ENCODE data around the gene RNF4. TPM values are rescaled to one million over a fixed set of nuclear protein-coding genes. Genes with fewer than 3 reads are reported as not detected.
A peak's percentile ranks its signal among the peaks of the same experiment; 100 is the strongest.

Gene RNF4
- total and polyA plus RNA-seq, 4 donors: 14.8 to 54.7 (median 41.1) TPM

DNA sequence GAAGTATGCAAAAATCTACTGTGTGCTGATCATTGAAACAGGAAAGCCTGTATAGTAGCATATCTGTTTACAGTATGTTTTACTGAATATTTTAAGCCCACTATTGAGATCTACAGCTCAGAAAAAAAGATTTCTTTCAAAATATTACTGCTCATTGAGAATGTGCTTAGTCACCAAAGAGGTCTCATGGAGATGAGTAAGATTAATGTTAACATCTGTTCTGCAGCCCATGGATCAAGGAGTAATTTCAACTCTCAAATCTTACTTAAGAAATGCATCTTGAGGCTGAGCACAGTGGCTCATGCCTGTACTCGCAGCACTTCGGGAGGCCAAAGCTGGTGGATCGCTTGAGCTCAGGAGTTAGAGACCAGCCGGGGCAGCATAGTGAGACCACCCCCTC is 3.3 kb downstream of the RNF4 start:
- H3K27me3 ChIP-seq (ENCODE audit: control insufficient read depth in 3 of 3, insufficient read depth in 3 of 3, low read length in 2 of 3): no peaks in the 10 kb centered on the region
- H3K4me1 ChIP-seq (ENCODE audit: control insufficient read depth in 5 of 5, insufficient read depth in 5 of 5, low read length in 5 of 5): peaks cover 0 to 15% (median 5%) of the 10 kb centered on the region in 5 donors
- no peak for ATAC-seq (ENCODE audit: insufficient read depth, low FRiP score)
- TF ChIP-seq, protein P1, sequence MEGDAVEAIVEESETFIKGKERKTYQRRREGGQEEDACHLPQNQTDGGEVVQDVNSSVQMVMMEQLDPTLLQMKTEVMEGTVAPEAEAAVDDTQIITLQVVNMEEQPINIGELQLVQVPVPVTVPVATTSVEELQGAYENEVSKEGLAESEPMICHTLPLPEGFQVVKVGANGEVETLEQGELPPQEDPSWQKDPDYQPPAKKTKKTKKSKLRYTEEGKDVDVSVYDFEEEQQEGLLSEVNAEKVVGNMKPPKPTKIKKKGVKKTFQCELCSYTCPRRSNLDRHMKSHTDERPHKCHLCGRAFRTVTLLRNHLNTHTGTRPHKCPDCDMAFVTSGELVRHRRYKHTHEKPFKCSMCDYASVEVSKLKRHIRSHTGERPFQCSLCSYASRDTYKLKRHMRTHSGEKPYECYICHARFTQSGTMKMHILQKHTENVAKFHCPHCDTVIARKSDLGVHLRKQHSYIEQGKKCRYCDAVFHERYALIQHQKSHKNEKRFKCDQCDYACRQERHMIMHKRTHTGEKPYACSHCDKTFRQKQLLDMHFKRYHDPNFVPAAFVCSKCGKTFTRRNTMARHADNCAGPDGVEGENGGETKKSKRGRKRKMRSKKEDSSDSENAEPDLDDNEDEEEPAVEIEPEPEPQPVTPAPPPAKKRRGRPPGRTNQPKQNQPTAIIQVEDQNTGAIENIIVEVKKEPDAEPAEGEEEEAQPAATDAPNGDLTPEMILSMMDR (IDR thresholded peaks at IDR 0.05; ENCODE audit: control extremely low read depth, extremely low read depth): no peak
- no peak for DNase-seq
- H3K36me3 ChIP-seq (ENCODE audit: control insufficient read depth in 4 of 4, insufficient read depth in 4 of 4, low read length in 4 of 4): peaks cover 0 to 26% (median 14%) of the 10 kb centered on the region in 4 donors
- H3K9ac ChIP-seq (ENCODE audit: insufficient read depth in 1 of 2, low read length in 2 of 2): no peak overlapping the region
- no peak overlapping the region for H3K27ac ChIP-seq (ENCODE audit: low read depth in 1 of 2, low read length in 1 of 2)
- H3K4me3 ChIP-seq: no peak overlapping the region
- 97 to 98% methylated on average over 4 of the region's 4 CpGs for WGBS, 2 donors
- H3K9me3 ChIP-seq (ENCODE audit: control insufficient read depth in 4 of 4, insufficient read depth in 3 of 4, low read length in 3 of 4): no peaks in the 10 kb centered on the region

DNA sequence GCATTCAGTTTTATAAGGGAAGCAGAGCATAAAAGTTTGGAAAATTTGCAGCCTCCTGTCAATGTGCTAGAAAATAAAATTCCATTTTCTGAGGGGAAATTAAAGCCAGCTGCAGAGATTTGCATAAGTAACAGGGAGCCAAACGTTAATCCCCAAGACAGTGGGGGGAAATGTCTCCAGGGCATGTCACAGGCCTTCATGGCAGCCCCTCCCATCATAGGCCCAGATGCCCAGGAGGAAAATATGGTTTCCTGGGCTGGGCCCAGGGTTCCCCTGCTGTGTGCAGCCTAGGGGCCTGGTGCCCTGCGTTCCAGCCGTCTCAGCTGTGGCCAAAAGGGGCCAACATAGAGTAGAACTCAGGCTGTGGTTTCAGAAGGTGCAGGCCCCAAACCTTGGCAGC is 9.3 kb downstream of the RNF4 start:
- no peak for ATAC-seq (ENCODE audit: insufficient read depth, low FRiP score)
- no peak overlapping the region for H3K4me3 ChIP-seq
- peaks cover 0 to 29% (median 13%) of the 10 kb centered on the region in 5 donors for H3K4me1 ChIP-seq (ENCODE audit: control insufficient read depth in 5 of 5, insufficient read depth in 5 of 5, low read length in 5 of 5)
- no peak overlapping the region for H3K9ac ChIP-seq (ENCODE audit: insufficient read depth in 1 of 2, low read length in 2 of 2)
- TF ChIP-seq, protein P1 (IDR thresholded peaks at IDR 0.05; ENCODE audit: control extremely low read depth, extremely low read depth): no peak
- H3K36me3 ChIP-seq (ENCODE audit: control insufficient read depth in 4 of 4, insufficient read depth in 4 of 4, low read length in 4 of 4): peaks cover 0 to 6% (median 1%) of the 10 kb centered on the region in 4 donors
- H3K9me3 ChIP-seq (ENCODE audit: control insufficient read depth in 4 of 4, insufficient read depth in 3 of 4, low read length in 3 of 4): no peaks in the 10 kb centered on the region
- no peak for DNase-seq
- WGBS, 2 donors: 32 to 49% methylated on average over 3 of the region's 3 CpGs
- H3K27ac ChIP-seq (ENCODE audit: low read depth in 1 of 2, low read length in 1 of 2): no peak overlapping the region
- H3K27me3 ChIP-seq (ENCODE audit: control insufficient read depth in 3 of 3, insufficient read depth in 3 of 3, low read length in 2 of 3): no peaks in the 10 kb centered on the region

DNA sequence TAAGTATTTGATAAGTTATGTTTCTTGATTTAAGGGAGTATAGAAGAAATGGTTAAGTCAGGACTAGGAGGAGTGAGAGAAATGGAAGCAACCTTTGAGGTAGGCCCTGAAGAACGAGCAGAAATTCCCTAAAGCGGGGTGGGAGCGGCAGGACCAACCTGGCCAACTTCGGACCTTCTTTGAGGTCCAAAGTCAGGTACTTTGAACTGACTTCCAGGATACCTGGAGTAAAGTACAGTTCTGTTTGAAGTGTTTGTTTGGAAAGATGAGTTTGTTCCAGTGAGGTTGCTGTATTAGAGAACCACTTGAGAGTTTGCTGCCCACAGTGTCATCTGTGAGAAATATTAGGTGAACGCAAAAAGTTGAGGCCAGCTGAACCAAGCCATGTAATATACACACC is 11.7 kb downstream of the RNF4 start:
- TF ChIP-seq, protein P1 (IDR thresholded peaks at IDR 0.05; ENCODE audit: control extremely low read depth, extremely low read depth): no peak
- no peak overlapping the region for H3K4me3 ChIP-seq
- H3K27me3 ChIP-seq (ENCODE audit: control insufficient read depth in 3 of 3, insufficient read depth in 3 of 3, low read length in 2 of 3): no peaks in the 10 kb centered on the region
- H3K36me3 ChIP-seq (ENCODE audit: control insufficient read depth in 4 of 4, insufficient read depth in 4 of 4, low read length in 4 of 4): peaks cover 0 to 4% (median 0%) of the 10 kb centered on the region in 4 donors
- no peak for ATAC-seq (ENCODE audit: insufficient read depth, low FRiP score)
- no peak for DNase-seq
- WGBS, 2 donors: 94 to 95% methylated on average over 5 of the region's 5 CpGs
- no peak overlapping the region for H3K27ac ChIP-seq (ENCODE audit: low read depth in 1 of 2, low read length in 1 of 2)
- H3K9me3 ChIP-seq (ENCODE audit: control insufficient read depth in 4 of 4, insufficient read depth in 3 of 4, low read length in 3 of 4): no peaks in the 10 kb centered on the region
- H3K4me1 ChIP-seq (ENCODE audit: control insufficient read depth in 5 of 5, insufficient read depth in 5 of 5, low read length in 5 of 5): peaks cover 4 to 36% (median 13%) of the 10 kb centered on the region in 5 donors
- H3K9ac ChIP-seq (ENCODE audit: insufficient read depth in 1 of 2, low read length in 2 of 2): no peak overlapping the region

DNA sequence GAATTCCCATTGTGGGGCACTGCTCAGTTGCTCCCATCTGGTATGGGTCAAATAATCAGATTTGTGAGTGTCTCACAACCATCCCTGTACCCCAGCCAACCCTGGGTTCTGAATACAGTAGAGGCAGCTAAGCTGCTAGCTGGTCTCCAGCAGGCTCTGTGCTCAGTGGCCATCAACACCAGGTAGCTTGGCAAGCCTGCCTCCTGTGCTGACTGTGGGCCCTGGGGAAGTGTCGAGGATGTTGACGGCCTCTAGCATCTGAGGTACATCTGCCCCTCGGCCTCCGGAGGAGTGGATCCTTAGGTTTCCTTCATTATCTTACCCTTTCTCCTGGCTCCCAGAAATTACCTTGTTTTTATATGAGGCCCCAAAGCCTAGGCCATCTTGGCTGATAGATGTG is 13.3 kb downstream of the RNF4 start:
- Histone ChIP-seq H3K36me3 (ENCODE audit: control insufficient read depth in 4 of 4, insufficient read depth in 4 of 4, low read length in 4 of 4) (no peaks in the 10 kb centered on the region), H3K27me3 (ENCODE audit: control insufficient read depth in 3 of 3, insufficient read depth in 3 of 3, low read length in 2 of 3) (no peaks in the 10 kb centered on the region), H3K4me1 (ENCODE audit: control insufficient read depth in 5 of 5, insufficient read depth in 5 of 5, low read length in 5 of 5) (peaks cover 4 to 43% (median 13%) of the 10 kb centered on the region in 5 donors), H3K9me3 (ENCODE audit: control insufficient read depth in 4 of 4, insufficient read depth in 3 of 4, low read length in 3 of 4) (no peaks in the 10 kb centered on the region), H3K9ac (ENCODE audit: insufficient read depth in 1 of 2, low read length in 2 of 2) (no peak overlapping the region), H3K4me3 (no peak overlapping the region), H3K27ac (ENCODE audit: low read depth in 1 of 2, low read length in 1 of 2) (peak overlapping the region; percentile 46 to 58)
- DNase-seq (no peak), ATAC-seq (ENCODE audit: insufficient read depth, low FRiP score) (no peak)
- TF ChIP-seq, protein P1 (IDR thresholded peaks at IDR 0.05; ENCODE audit: control extremely low read depth, extremely low read depth): no peak
- WGBS, 2 donors: 82 to 85% methylated on average over 4 of the region's 4 CpGs
